Measurements from ENCODE around the gene ZNF586.

GRCh38 chr19:57820599-57820998, 51.1 kb downstream of the ZNF586 start:
- TF ChIP-seq POLR2AphosphoS5 (IDR thresholded peaks at IDR 0.05; ENCODE audit: low read depth), result no peak
- TF ChIP-seq, protein P1, sequence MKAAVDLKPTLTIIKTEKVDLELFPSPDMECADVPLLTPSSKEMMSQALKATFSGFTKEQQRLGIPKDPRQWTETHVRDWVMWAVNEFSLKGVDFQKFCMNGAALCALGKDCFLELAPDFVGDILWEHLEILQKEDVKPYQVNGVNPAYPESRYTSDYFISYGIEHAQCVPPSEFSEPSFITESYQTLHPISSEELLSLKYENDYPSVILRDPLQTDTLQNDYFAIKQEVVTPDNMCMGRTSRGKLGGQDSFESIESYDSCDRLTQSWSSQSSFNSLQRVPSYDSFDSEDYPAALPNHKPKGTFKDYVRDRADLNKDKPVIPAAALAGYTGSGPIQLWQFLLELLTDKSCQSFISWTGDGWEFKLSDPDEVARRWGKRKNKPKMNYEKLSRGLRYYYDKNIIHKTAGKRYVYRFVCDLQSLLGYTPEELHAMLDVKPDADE (IDR thresholded peaks at IDR 0.05), result no peak
- TF ChIP-seq NANOG (IDR thresholded peaks at IDR 0.05; ENCODE audit: borderline replicate concordance), result no peak
- TF ChIP-seq CTCF (conservative IDR thresholded peaks at IDR 0.05; ENCODE audit: low read depth in 2 of 2), result no peak
- no peak for TF ChIP-seq EZH2phosphoT487 (IDR thresholded peaks at IDR 0.05; ENCODE audit: unreplicated experiment)
